CD14-positive monocyte (primary cell): ENCODE data around the gene TCF7. TPM values are rescaled to one million over a fixed set of nuclear protein-coding genes. Genes with fewer than 3 reads are reported as not detected.

Experiments used
- DNase-seq, 3 donors: peaks; one replicate each; pipeline ENCODE4 v3.0.0-alpha.2; 2011 to 2022
- H2AFZ ChIP-seq: 2 replicates; pipeline ENCODE4 v1.6.0; 2012; ENCODE audit warnings: mild to moderate bottlenecking, low read depth, low read length, inconsistent platforms; ENCODE audit not compliant: insufficient read depth, poor library complexity, severe bottlenecking
- H3K27ac ChIP-seq, 2 donors: 1 replicate in 1 of 2; 2 replicates in 1 of 2; pipeline ENCODE4 v1.5.1; 2012 to 2013; ENCODE audit warnings: low read length in 2 of 2, control low read depth in 1 of 2, inconsistent platforms in 1 of 2, low read depth in 1 of 2, mild to moderate bottlenecking in 1 of 2
- H3K27me3 ChIP-seq, 2 donors: one replicate each; pipeline versions ENCODE4 v1.6.0 to v1.6.1; 2011 to 2013; ENCODE audit warnings: low read length in 2 of 2; ENCODE audit not compliant: control insufficient read depth in 2 of 2, insufficient read depth in 2 of 2
- H3K36me3 ChIP-seq, 2 donors: replicated peaks in 1 of 2; 1 replicate in 1 of 2; 2 replicates in 1 of 2; pipeline versions ENCODE4 v1.5.1 to v1.6.1; 2012 to 2013; ENCODE audit warnings: low read length in 2 of 2, control low read depth in 1 of 2, inconsistent platforms in 1 of 2, mild to moderate bottlenecking in 1 of 2; ENCODE audit not compliant: insufficient read depth in 2 of 2, control insufficient read depth in 1 of 2
- H3K4me1 ChIP-seq, 2 donors: 1 replicate in 1 of 2; 2 replicates in 1 of 2; pipeline versions ENCODE4 v1.5.1 to v1.6.1; 2012 to 2013; ENCODE audit warnings: low read length in 2 of 2, control low read depth in 1 of 2, inconsistent platforms in 1 of 2, mild to moderate bottlenecking in 1 of 2, moderate library complexity in 1 of 2; ENCODE audit not compliant: insufficient read depth in 2 of 2, control insufficient read depth in 1 of 2
- H3K4me2 ChIP-seq: replicated peaks from 2 replicates; pipeline ENCODE3; 2012; ENCODE audit warnings: low read length, moderate library complexity, mild to moderate bottlenecking; ENCODE audit not compliant: poor library complexity, severe bottlenecking; ENCODE audit errors: extremely low read depth
- H3K4me3 ChIP-seq, 3 experiments: fragments of 200-600 bp in 1 of 3; sonication (generic) in 1 of 3; replicated peaks in 1 of 3; 1 replicate in 2 of 3; 2 replicates in 1 of 3; pipeline ENCODE4 v1.5.1; 2011 to 2013; ENCODE audit warnings: low read length in 3 of 3, mild to moderate bottlenecking in 3 of 3, control low read depth in 2 of 3, low read depth in 2 of 3, inconsistent platforms in 1 of 3, moderate library complexity in 1 of 3
- H3K79me2 ChIP-seq: 2 replicates; pipeline ENCODE4 v1.6.0; 2012; ENCODE audit warnings: mild to moderate bottlenecking, control low read depth, inconsistent platforms, low read length, moderate library complexity; ENCODE audit not compliant: insufficient read depth
- H3K9ac ChIP-seq: 2 replicates; pipeline ENCODE4 v1.6.0; 2017; ENCODE audit warnings: low read length, mild to moderate bottlenecking; ENCODE audit not compliant: insufficient read depth, poor library complexity, severe bottlenecking
- H3K9me3 ChIP-seq, 2 donors: replicated peaks in 1 of 2; 1 replicate in 1 of 2; 2 replicates in 1 of 2; pipeline versions ENCODE4 v1.5.1 to v1.6.1; 2012 to 2013; ENCODE audit warnings: low read length in 2 of 2, control low read depth in 1 of 2; ENCODE audit not compliant: control insufficient read depth in 1 of 2, insufficient read depth in 1 of 2
- H4K20me1 ChIP-seq: 2 replicates; pipeline ENCODE4 v1.6.0; 2012; ENCODE audit warnings: mild to moderate bottlenecking, low read length, control low read depth, moderate library complexity; ENCODE audit not compliant: insufficient read depth
- H3K27ac Mint-ChIP-seq, 7 donors: one replicate each; pipeline ENCODE4 v1.8.0; 2020; ENCODE audit warnings: mild to moderate bottlenecking in 7 of 7, mixed read lengths in 7 of 7, moderate library complexity in 6 of 7, inconsistent platforms in 2 of 7
- H3K27me3 Mint-ChIP-seq, 3 donors: one replicate each; pipeline ENCODE4 v1.8.0; 2021 to 2022; ENCODE audit warnings: low read depth in 3 of 3, mild to moderate bottlenecking in 3 of 3, mixed read lengths in 3 of 3, moderate library complexity in 3 of 3, inconsistent platforms in 1 of 3
- H3K36me3 Mint-ChIP-seq, 2 donors: one replicate each; pipeline ENCODE4 v1.8.0; 2020; ENCODE audit warnings: mixed read lengths in 2 of 2, inconsistent platforms in 1 of 2, mild to moderate bottlenecking in 1 of 2
- H3K4me1 Mint-ChIP-seq: one replicate; pipeline ENCODE4 v1.8.0; 2020; ENCODE audit warnings: mild to moderate bottlenecking, mixed read lengths
- H3K4me3 Mint-ChIP-seq, 2 donors: one replicate each; pipeline ENCODE4 v1.8.0; 2020; ENCODE audit warnings: mild to moderate bottlenecking in 2 of 2, mixed read lengths in 2 of 2, moderate library complexity in 1 of 2
- H3K9me3 Mint-ChIP-seq, 7 donors: one replicate each; pipeline ENCODE4 v1.8.0; 2020 to 2022; ENCODE audit warnings: mixed read lengths in 7 of 7, mild to moderate bottlenecking in 6 of 7, moderate library complexity in 6 of 7, inconsistent platforms in 2 of 7
- WGBS: methylation state at CpG from one replicate; pipeline ENCODE4 v1.1.5; 2013; ENCODE audit warnings: missing lambda C conversion rate; ENCODE audit not compliant: insufficient coverage; 5-methylcytosine and 5-hydroxymethylcytosine counted together
- intact Hi-C, 2 donors: fragments of 100-400 bp; cut with micrococcal nuclease; formaldehyde crosslinking; loops; one replicate each; pipeline versions ENCODE4 v1.15.0 to v1.15.1; 2023
- polyA plus RNA-seq, 3 donors: library from polyadenylated mRNA; depleted of rRNA in 1 of 3; unstranded in 2 of 3; stranded (reverse) in 1 of 3; fragments of 300-500 nt in 2 of 3; fragments of >200 nt in 1 of 3; fragmentation: Illumina TruSeq in 2 of 3; gene quantifications; 1 replicate in 2 of 3; 2 replicates in 1 of 3; pipeline ENCODE4 v1.2.3, GENCODE V29; 2012 to 2021
- TF ChIP-seq, protein P1 (sequence below): fragments of 200-600 bp; IDR thresholded peaks from one replicate; pipeline ENCODE4 v1.8.0; 2022; ENCODE audit warnings: antibody characterized with exemption, mild to moderate bottlenecking

The TCF7 gene
- polyA plus RNA-seq, 3 donors: 0.15 to 0.84 (median 0.83) TPM

DNA sequence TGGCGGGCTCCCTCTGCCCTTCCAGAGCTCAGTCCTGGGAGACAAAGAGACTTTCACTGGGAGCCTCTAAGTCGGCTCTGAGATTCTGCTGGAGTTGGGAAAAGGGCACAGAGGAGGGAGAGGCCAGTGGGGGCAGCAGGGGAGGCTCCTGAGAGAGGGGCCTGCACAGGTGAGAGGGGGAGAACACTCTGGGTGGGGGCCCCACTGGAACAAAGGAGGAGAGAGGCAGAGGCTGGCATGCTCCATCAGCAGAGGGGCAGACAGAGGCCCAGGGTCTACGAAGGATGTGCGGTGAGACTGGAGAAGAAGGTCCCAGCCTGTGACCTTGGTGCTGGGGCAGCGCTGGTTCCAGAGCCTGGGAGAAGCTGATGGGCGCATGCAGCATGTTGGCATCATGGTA lies 8.9 kb downstream of the TCF7 start:
- no peaks in the 10 kb centered on the region for H3K9me3 ChIP-seq
- H3K4me3 ChIP-seq: no peak overlapping the region
- H3K27me3 Mint-ChIP-seq: peaks cover 9 to 13% (median 10%) of the 10 kb centered on the region in 3 donors
- H3K4me2 ChIP-seq: no peak overlapping the region
- no peaks in the 10 kb centered on the region for H3K9me3 Mint-ChIP-seq
- H3K27ac Mint-ChIP-seq: peak overlapping the region in 2 of 7 donors; percentile 23 to 38
- TF ChIP-seq, protein P1, sequence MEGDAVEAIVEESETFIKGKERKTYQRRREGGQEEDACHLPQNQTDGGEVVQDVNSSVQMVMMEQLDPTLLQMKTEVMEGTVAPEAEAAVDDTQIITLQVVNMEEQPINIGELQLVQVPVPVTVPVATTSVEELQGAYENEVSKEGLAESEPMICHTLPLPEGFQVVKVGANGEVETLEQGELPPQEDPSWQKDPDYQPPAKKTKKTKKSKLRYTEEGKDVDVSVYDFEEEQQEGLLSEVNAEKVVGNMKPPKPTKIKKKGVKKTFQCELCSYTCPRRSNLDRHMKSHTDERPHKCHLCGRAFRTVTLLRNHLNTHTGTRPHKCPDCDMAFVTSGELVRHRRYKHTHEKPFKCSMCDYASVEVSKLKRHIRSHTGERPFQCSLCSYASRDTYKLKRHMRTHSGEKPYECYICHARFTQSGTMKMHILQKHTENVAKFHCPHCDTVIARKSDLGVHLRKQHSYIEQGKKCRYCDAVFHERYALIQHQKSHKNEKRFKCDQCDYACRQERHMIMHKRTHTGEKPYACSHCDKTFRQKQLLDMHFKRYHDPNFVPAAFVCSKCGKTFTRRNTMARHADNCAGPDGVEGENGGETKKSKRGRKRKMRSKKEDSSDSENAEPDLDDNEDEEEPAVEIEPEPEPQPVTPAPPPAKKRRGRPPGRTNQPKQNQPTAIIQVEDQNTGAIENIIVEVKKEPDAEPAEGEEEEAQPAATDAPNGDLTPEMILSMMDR: no peak
- peaks cover under 1% of the 10 kb centered on the region for H3K4me1 Mint-ChIP-seq
- 92% methylated on average over 6 of the region's 6 CpGs for WGBS
- DNase-seq: no peak
- H3K4me3 Mint-ChIP-seq: no peak overlapping the region
- intact Hi-C loops: no loop called here
- no peaks in the 10 kb centered on the region for H3K36me3 ChIP-seq
- H3K79me2 ChIP-seq: no peaks in the 10 kb centered on the region
- no peaks in the 10 kb centered on the region for H3K4me1 ChIP-seq
- no peak overlapping the region for H3K9ac ChIP-seq
- H3K27ac ChIP-seq: no peak overlapping the region
- no peaks in the 10 kb centered on the region for H3K36me3 Mint-ChIP-seq
- no peaks in the 10 kb centered on the region for H3K27me3 ChIP-seq
- no peak overlapping the region for H2AFZ ChIP-seq
- H4K20me1 ChIP-seq: no peaks in the 10 kb centered on the region

DNA sequence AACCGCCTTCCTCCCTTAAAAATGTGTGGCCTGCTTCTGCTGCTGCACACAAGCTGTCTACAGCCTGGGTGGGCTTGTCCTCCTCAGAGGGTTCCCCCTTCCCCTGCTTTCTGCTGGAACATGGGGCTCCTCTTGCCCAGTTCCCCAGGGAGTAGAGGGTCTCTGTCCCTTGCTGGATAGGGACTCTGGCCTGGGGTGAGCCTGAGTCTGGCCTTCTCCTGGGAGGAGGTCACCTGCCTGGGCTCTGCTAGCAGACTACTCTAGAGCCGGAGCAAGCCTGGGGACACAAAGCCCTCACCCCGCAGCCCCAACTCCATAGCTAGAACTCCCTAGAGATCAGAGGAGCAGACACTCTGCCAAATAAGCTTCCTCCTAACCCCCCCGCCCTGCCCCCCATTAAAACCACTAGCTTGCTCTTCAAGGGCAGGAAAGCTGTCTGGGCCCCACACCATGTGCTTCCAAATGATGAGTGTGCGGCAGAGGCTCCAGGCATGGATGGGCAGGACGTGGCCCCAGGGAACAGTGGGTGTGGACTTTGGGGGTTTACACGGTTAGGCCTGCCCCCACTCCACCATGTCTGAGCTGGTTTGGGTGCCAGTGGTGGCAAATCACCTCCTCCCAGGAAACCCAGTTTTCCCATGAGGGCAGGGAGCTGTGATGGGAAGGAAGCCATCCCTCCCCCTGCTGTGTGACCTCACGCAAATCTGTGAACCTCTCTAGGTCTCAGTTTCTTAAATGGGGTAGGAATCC lies 10.0 kb downstream of the TCF7 start:
- intact Hi-C loops: no loop called here
- Mint-ChIP-seq H3K27ac (no peak overlapping the region), H3K27me3 (peaks cover 3 to 12% (median 8%) of the 10 kb centered on the region in 3 donors), H3K4me1 (no peaks in the 10 kb centered on the region), H3K9me3 (no peaks in the 10 kb centered on the region), H3K4me3 (no peak overlapping the region), H3K36me3 (peaks cover 1 to 3% of the 10 kb centered on the region in 2 donors)
- no peak overlapping the region for H3K4me2 ChIP-seq
- no peaks in the 10 kb centered on the region for H3K36me3 ChIP-seq
- H2AFZ ChIP-seq: no peak overlapping the region
- H3K9ac ChIP-seq: no peak overlapping the region
- TF ChIP-seq, protein P1: no peak
- no peak overlapping the region for H3K4me3 ChIP-seq
- DNase-seq: no peak
- H3K27ac ChIP-seq: no peak overlapping the region
- no peaks in the 10 kb centered on the region for H3K79me2 ChIP-seq
- H4K20me1 ChIP-seq: no peaks in the 10 kb centered on the region
- H3K27me3 ChIP-seq: no peaks in the 10 kb centered on the region
- WGBS: 94% methylated on average over 3 of the region's 8 CpGs
- H3K9me3 ChIP-seq: no peaks in the 10 kb centered on the region
- no peaks in the 10 kb centered on the region for H3K4me1 ChIP-seq
